Activated T-helper 17 cell treated with anti-CD3 and anti-CD28 coated beads, Interleukin-2, amount 50 U/mL, for 72 hours (primary cell): ENCODE measurements around the gene GPC4. TPM values are rescaled to one million over a fixed set of nuclear protein-coding genes. Genes with fewer than 3 reads are reported as not detected.
"Not testable (repeated sequence)": the region's sequence is repeated elsewhere in the genome, so short reads cannot be mapped to it uniquely, and the experiment has no call there.

Source experiments
- ATAC-seq: fragments of 150-1000 bp; cut with Tn5 transposase; replicated peaks from 2 replicates; pipeline ENCODE4 v1.10.0; 2021; ENCODE audit warnings: mild to moderate bottlenecking, moderate library complexity
- H3K27ac Mint-ChIP-seq: one replicate; pipeline ENCODE4 v1.8.0; 2022; ENCODE audit warnings: mixed read lengths
- H3K27me3 Mint-ChIP-seq: one replicate; pipeline ENCODE4 v1.8.0; 2022; ENCODE audit warnings: mixed read lengths
- H3K36me3 Mint-ChIP-seq: one replicate; pipeline ENCODE4 v1.8.0; 2022; ENCODE audit warnings: low read depth, mild to moderate bottlenecking, mixed read lengths
- H3K4me1 Mint-ChIP-seq: one replicate; pipeline ENCODE4 v1.8.0; 2022; ENCODE audit warnings: mixed read lengths
- H3K4me3 Mint-ChIP-seq: one replicate; pipeline ENCODE4 v1.8.0; 2022; ENCODE audit warnings: mild to moderate bottlenecking, mixed read lengths
- H3K9me3 Mint-ChIP-seq: one replicate; pipeline ENCODE4 v1.8.0; 2022; ENCODE audit warnings: mixed read lengths
- total RNA-seq, 2 donors: library from RNA; stranded (reverse); gene quantifications; one replicate each; pipeline ENCODE4 v1.2.3, GENCODE V29; 2022

Gene GPC4
- total RNA-seq, 2 donors from 2014 or later: not detected

GRCh38 chrX:133321451-133321850 is 93.8 kb downstream of the GPC4 start:
- Mint-ChIP-seq H3K36me3 (no peaks in the 10 kb centered on the region), H3K4me1 (no peaks in the 10 kb centered on the region), H3K27me3 (no peaks in the 10 kb centered on the region), H3K4me3 (no peak overlapping the region), H3K9me3 (no peaks in the 10 kb centered on the region), H3K27ac (no peak overlapping the region)
- no peak for ATAC-seq

GRCh38 chrX:133314281-133314680 is 101.0 kb downstream of the GPC4 start:
- H3K9me3 Mint-ChIP-seq: no peaks in the 10 kb centered on the region
- no peaks in the 10 kb centered on the region for H3K36me3 Mint-ChIP-seq
- no peak for ATAC-seq
- H3K4me1 Mint-ChIP-seq: no peaks in the 10 kb centered on the region
- no peaks in the 10 kb centered on the region for H3K27me3 Mint-ChIP-seq
- H3K4me3 Mint-ChIP-seq: no peak overlapping the region
- no peak overlapping the region for H3K27ac Mint-ChIP-seq

DNA sequence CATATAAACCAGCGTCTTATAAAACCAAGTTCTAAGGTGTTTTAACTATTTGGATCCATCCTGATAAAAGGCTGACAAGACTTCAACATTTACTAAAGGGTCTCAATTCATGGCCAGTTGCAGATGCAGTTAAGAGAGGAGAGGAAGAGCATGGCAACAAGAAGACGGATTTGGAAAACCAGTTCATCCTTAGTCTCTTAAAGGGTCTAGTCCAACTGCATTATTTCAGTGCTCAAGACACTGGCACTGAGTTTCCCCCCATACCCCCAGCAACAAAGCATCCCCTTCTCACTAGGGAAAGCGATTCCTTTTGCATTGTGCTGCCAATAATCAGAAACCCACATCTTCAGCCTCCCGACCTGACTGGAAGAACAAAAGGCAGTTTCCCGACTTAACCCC is 106.8 kb downstream of the GPC4 start:
- no peak overlapping the region for H3K4me3 Mint-ChIP-seq
- no peak for ATAC-seq
- no peak overlapping the region for H3K27ac Mint-ChIP-seq
- H3K27me3 Mint-ChIP-seq: no peaks in the 10 kb centered on the region
- no peaks in the 10 kb centered on the region for H3K36me3 Mint-ChIP-seq
- H3K9me3 Mint-ChIP-seq: no peaks in the 10 kb centered on the region
- no peaks in the 10 kb centered on the region for H3K4me1 Mint-ChIP-seq

DNA sequence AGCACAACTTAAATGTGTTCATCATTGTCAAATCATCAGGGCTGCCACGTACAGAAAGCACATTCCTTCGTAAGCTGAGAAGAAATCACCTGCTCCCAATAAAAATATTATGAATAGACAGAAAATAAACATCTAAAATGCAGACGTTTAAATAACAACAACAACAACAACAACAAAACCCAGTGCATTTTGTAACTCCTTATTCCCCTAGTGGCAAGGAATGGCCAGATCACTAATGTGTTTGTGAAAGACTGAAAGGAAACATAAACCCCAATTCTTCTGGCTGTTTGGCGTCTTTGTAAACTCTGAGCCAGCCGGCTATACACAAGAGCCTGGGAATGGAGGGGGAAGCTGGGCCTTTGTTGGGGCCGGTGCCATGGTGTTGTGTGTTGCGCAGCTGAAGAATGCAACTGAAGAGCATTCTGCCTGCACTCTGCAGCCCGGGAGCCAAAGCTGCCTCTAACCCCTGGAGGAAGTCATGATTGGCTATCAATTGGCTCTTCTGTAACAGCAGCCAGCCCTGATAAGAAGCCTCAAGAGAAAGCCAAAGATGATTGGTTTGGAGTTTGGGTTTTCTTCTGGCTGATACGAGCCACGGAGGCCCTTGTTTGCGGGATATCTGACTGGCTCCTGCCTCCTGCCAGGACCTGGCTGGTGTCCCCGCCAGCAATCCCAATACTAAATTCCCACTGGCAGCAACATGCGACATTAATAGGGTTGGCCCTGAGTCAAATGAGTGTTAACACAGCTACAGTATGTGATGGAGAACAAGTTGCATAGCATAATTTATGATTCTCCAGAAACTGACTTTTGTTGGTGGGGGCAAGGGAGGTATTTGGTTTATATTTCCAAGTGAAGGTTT is 107.4 kb downstream of the GPC4 start:
- no peaks in the 10 kb centered on the region for H3K9me3 Mint-ChIP-seq
- no peak overlapping the region for H3K4me3 Mint-ChIP-seq
- H3K36me3 Mint-ChIP-seq: no peaks in the 10 kb centered on the region
- no peaks in the 10 kb centered on the region for H3K27me3 Mint-ChIP-seq
- no peaks in the 10 kb centered on the region for H3K4me1 Mint-ChIP-seq
- H3K27ac Mint-ChIP-seq: no peak overlapping the region
- ATAC-seq: no peak

DNA sequence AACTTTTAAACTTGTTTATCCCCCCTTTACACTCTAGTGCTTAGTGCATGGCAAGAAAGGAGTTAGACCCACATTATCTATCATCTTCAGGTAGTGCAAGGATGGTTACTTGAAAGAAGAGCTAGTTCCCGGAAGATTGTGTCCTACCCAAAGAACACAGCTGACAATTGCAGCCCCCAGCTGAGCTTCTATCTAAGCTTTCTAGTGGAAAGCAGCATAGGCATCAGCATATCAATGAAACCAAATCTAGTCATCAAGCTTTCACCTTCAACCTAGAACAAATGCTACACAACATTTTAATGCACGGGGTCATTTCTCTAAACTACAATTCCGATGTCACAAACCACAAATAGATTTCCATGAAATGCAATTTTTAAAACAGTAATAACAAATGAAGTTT is 108.2 kb downstream of the GPC4 start:
- Mint-ChIP-seq H3K27me3 (no peaks in the 10 kb centered on the region), H3K4me1 (no peaks in the 10 kb centered on the region), H3K9me3 (no peaks in the 10 kb centered on the region), H3K27ac (no peak overlapping the region), H3K4me3 (no peak overlapping the region), H3K36me3 (no peaks in the 10 kb centered on the region)
- ATAC-seq: no peak

- no peak overlapping the region for H3K27ac Mint-ChIP-seq
- no peaks in the 10 kb centered on the region for H3K36me3 Mint-ChIP-seq
- no peak for ATAC-seq
Observed at GRCh38 chrX:133306316-133306715, 109.0 kb downstream of the GPC4 start.

GRCh38 chrX:133305348-133305747 is 109.9 kb downstream of the GPC4 start:
- H3K27ac Mint-ChIP-seq: no peak overlapping the region
- no peak overlapping the region for H3K4me3 Mint-ChIP-seq
- no peaks in the 10 kb centered on the region for H3K27me3 Mint-ChIP-seq
- H3K9me3 Mint-ChIP-seq: no peaks in the 10 kb centered on the region
- H3K36me3 Mint-ChIP-seq: no peaks in the 10 kb centered on the region
- H3K4me1 Mint-ChIP-seq: no peaks in the 10 kb centered on the region
- ATAC-seq: no peak

More at GRCh38 chrX:133306316-133306715, 109.0 kb downstream of the GPC4 start:
- no peaks in the 10 kb centered on the region for H3K9me3 Mint-ChIP-seq
- no peaks in the 10 kb centered on the region for H3K4me1 Mint-ChIP-seq
- no peak overlapping the region for H3K4me3 Mint-ChIP-seq
- no peaks in the 10 kb centered on the region for H3K27me3 Mint-ChIP-seq

DNA sequence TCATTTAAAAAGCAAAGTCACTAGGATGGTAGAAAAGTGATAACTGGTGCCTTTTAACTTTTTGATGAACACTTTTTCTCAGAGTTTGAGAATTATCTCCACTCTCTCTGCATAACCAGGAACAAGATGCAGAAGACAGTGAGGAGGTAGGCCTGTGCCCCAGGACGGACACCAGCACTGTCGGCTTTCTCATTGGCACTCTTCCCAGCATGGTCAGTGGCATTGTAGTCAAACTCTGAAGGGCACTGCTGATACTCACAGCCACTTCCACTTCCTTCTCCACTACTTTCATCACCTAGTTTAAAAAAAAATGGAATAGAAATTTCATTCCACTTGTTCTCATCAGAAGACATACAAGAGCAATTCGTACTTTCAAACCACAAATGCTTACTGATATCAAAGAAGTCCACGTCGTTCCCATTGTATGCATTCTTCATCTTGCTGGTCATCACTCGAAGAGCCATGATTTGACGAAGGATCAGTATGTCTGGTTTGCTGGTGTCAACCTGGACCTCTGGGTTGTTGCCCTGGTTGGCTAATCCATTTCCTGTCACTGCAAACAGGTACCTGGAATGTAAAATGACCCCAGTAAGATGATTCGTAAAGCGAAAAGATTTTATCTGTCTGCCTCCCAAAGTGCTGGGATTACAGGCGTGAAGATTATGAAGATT is 112.4 kb downstream of the GPC4 start:
- no peak for ATAC-seq
- Mint-ChIP-seq H3K4me1 (no peaks in the 10 kb centered on the region), H3K36me3 (no peaks in the 10 kb centered on the region), H3K9me3 (no peaks in the 10 kb centered on the region), H3K27me3 (no peaks in the 10 kb centered on the region), H3K4me3 (no peak overlapping the region), H3K27ac (no peak overlapping the region)

DNA sequence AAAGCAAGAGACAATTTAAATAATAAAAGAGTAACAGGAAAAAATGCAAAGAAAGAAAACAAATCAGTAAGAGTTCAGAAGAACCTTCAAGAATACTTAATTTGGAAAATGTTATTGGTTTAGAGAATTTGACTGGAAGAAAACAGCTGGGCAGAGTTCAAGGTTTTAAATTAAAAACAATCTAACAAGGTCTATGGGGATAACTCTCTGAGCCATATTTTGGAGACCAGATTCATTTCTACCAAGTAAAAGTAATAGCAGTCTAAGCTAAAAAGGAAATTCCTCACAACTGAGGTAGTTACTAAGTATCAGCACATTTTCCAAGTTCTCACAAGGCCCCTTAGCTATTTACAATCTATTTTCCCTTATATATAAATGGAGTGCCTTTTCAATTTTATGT is 114.7 kb downstream of the GPC4 start:
- H3K27ac Mint-ChIP-seq: no peak overlapping the region
- no peaks in the 10 kb centered on the region for H3K27me3 Mint-ChIP-seq
- H3K4me3 Mint-ChIP-seq: no peak overlapping the region

GRCh38 chrX:133297284-133297683 is 118.0 kb downstream of the GPC4 start:
- H3K4me1 Mint-ChIP-seq: no peaks in the 10 kb centered on the region
- H3K4me3 Mint-ChIP-seq: no peak overlapping the region
- H3K27me3 Mint-ChIP-seq: no peaks in the 10 kb centered on the region
- no peak overlapping the region for H3K27ac Mint-ChIP-seq
- H3K9me3 Mint-ChIP-seq: no peaks in the 10 kb centered on the region
- H3K36me3 Mint-ChIP-seq: no peaks in the 10 kb centered on the region
- no peak for ATAC-seq

More for the DNA sequence above, 114.7 kb downstream of the GPC4 start:
- no peaks in the 10 kb centered on the region for H3K36me3 Mint-ChIP-seq
- no peaks in the 10 kb centered on the region for H3K4me1 Mint-ChIP-seq
- ATAC-seq: no peak
- H3K9me3 Mint-ChIP-seq: no peaks in the 10 kb centered on the region

GRCh38 chrX:133294126-133294525 is 121.2 kb downstream of the GPC4 start:
- no peaks in the 10 kb centered on the region for H3K36me3 Mint-ChIP-seq
- ATAC-seq: no peak
- H3K27me3 Mint-ChIP-seq: no peaks in the 10 kb centered on the region
- H3K9me3 Mint-ChIP-seq: no peaks in the 10 kb centered on the region
- H3K4me1 Mint-ChIP-seq: no peaks in the 10 kb centered on the region
- no peak overlapping the region for H3K27ac Mint-ChIP-seq
- H3K4me3 Mint-ChIP-seq: no peak overlapping the region

GRCh38 chrX:133290076-133290475 is 125.2 kb downstream of the GPC4 start:
- Mint-ChIP-seq H3K9me3 (no peaks in the 10 kb centered on the region), H3K27me3 (no peaks in the 10 kb centered on the region)
- no peak for ATAC-seq

DNA sequence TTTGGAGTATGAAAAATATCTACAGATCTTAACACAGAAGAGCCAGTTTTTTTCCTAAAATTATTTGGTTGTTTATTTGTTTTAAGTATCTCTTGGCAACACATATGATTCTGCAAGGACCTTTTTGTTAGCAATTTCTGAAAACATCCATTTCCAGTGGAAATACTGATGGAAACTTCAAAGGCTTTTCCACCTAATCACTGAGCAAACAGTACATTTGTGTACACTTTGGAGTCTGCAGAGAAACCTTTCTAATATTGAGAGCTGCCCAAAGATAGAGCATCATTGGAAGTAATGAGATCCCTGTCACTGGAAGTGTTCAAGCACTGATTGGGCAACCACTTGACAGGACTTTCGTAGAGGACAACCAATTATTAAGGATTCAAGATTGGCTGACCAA is 127.4 kb downstream of the GPC4 start:
- no peak overlapping the region for H3K4me3 Mint-ChIP-seq
- no peak overlapping the region for H3K27ac Mint-ChIP-seq
- no peaks in the 10 kb centered on the region for H3K4me1 Mint-ChIP-seq
- no peaks in the 10 kb centered on the region for H3K27me3 Mint-ChIP-seq
- H3K36me3 Mint-ChIP-seq: no peaks in the 10 kb centered on the region
- H3K9me3 Mint-ChIP-seq: no peaks in the 10 kb centered on the region
- ATAC-seq: no peak

More at GRCh38 chrX:133290076-133290475, 125.2 kb downstream of the GPC4 start:
- no peaks in the 10 kb centered on the region for H3K4me1 Mint-ChIP-seq
- H3K27ac Mint-ChIP-seq: no peak overlapping the region
- no peaks in the 10 kb centered on the region for H3K36me3 Mint-ChIP-seq
- H3K4me3 Mint-ChIP-seq: no peak overlapping the region

GRCh38 chrX:133285341-133285740 is 129.9 kb downstream of the GPC4 start:
- Mint-ChIP-seq H3K27me3 (peaks cover 3% of the 10 kb centered on the region), H3K27ac (no peak overlapping the region), H3K36me3 (no peaks in the 10 kb centered on the region), H3K9me3 (no peaks in the 10 kb centered on the region), H3K4me1 (no peaks in the 10 kb centered on the region), H3K4me3 (no peak overlapping the region)
- no peak for ATAC-seq

DNA sequence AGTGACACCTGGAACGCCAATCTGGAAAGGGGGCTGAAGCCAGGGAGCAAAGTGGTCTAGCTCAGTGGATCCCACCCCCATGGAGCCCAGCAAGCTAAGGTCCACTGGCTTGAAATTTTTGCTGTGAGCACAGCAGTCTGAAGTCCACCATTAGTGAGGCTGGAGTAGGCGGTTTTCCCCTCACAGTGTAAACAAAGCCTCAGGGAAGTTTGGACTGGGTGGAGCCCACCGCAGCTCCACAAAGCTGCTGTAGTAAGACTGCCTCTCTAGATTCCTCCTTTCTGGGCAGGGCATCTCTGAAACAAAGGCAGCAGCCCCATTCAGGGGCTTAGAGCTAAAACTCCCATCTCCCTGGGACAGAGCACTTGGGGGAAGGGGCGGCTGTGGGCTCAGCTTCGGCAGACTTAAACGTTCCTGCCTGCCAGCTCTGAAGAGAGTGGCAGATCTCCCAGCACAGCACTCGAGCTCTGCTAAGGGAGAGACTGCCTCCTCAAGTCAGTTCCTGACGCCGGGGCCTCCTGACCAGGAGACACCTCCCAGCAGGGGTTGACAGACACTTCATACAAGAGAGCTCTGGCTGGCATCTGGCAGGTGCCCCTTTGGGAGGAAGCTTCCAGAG is 136.1 kb downstream of the GPC4 start:
- ATAC-seq, H3K4me1 Mint-ChIP-seq, H3K27me3 Mint-ChIP-seq, H3K27ac Mint-ChIP-seq, H3K9me3 Mint-ChIP-seq, H3K36me3 Mint-ChIP-seq, H3K4me3 Mint-ChIP-seq: not testable (repeated sequence)
